EH (cell line): ENCODE data around the gene PCDHGB1.
"Not testable (repeated sequence)": the region's sequence is repeated elsewhere in the genome, so short reads cannot be mapped to it uniquely, and the experiment has no call there.

Experiments
- DNase-seq: peaks from one replicate; pipeline ENCODE4 v3.0.0-alpha.2; 2015; ENCODE audit warnings: low read depth

Gene PCDHGB1

GRCh38 chr5:141349917-141350619 lies at the start of gene PCDHGB1:
Gene PCDHGB1, plus strand, starts transcription at chr5:141350099. Its CDS starts 162 bp downstream, at chr5:141350261.
- peak; percentile 36 for DNase-seq

DNA sequence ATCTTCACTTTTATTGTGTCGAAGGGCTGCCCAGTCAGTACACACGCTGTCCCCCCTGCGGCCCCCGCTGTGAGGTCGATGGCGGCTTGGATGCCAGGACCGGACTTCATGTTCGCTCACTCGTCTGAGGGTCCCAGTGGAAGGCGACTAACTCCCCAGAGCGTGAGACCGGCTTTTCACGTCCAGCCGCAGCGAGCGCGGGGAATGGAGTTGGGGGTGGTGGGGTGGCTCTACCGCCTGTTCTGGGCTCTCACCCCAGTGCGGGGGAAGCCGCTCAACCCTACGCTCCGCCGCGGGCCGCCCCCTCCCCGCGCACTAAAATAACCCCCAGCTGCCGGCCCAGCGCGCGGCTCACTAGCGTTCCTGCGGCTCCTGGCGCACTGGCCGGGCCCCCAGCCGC lies 46.1 kb upstream of the PCDHGB1 start, which contains the start of gene SLC25A2:
Gene SLC25A2 (minus strand): TSS at position 294 of the 400 bp plus-strand sequence. CDS start 184 bp downstream, at position 110.
- DNase-seq, result no peak

DNA sequence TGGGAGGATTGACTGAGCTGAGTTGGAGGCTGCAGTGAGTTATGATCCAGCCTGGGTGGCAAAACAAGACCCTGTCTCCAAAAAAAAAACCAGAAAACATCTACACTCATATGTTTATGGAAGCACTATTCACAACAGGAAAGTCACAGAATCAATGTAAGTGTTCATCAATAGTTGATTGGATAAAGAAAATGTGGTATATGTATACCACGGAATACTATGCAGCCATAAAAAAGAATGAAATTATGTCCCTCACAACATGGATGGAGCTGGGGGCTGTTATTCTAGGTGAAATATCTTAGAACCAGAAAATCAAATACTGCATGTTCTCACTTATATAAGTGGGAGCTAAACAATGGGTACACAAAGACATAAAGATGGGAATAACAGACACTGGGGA lies 43.3 kb upstream of the PCDHGB1 start:
- DNase-seq, result no peak

GRCh38 chr5:141313711-141314110 lies 36.2 kb upstream of the PCDHGB1 start:
- no peak for DNase-seq

- DNase-seq, result not testable (repeated sequence)
These were observed 32.9 kb upstream of the PCDHGB1 start for GRCh38 chr5:141316963-141317362.

GRCh38 chr5:141319202-141319601 lies 30.7 kb upstream of the PCDHGB1 start:
- no peak for DNase-seq

DNA sequence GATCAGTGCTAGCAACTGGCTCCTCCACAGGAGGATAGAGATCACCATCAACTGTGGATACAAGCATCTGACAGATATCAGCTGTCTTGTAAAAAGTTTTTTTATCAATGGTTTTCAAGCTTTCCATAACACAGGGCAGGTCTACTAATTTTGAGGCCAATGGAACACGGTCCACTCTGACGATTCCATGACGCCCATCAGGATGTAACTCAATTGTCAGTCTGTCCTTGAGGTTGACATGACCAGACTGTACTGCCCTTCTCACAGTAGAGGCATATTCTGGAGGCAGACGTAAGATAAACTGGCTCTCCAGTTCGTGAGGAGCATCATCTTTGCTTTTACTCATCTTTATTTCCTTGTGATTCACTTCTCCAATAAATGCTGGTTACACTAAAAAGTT lies 30.2 kb upstream of the PCDHGB1 start:
- DNase-seq, result no peak

GRCh38 chr5:141320225-141321169 lies 29.4 kb upstream of the PCDHGB1 start, which contains the start of gene TAF7:
Gene TAF7, minus strand, starts transcription at chr5:141320784. Its CDS starts 740 bp downstream, at chr5:141320044.
- peak; percentile 92 for DNase-seq

- no peak for DNase-seq
These were observed 27.6 kb upstream of the PCDHGB1 start for GRCh38 chr5:141322261-141322660.

DNA sequence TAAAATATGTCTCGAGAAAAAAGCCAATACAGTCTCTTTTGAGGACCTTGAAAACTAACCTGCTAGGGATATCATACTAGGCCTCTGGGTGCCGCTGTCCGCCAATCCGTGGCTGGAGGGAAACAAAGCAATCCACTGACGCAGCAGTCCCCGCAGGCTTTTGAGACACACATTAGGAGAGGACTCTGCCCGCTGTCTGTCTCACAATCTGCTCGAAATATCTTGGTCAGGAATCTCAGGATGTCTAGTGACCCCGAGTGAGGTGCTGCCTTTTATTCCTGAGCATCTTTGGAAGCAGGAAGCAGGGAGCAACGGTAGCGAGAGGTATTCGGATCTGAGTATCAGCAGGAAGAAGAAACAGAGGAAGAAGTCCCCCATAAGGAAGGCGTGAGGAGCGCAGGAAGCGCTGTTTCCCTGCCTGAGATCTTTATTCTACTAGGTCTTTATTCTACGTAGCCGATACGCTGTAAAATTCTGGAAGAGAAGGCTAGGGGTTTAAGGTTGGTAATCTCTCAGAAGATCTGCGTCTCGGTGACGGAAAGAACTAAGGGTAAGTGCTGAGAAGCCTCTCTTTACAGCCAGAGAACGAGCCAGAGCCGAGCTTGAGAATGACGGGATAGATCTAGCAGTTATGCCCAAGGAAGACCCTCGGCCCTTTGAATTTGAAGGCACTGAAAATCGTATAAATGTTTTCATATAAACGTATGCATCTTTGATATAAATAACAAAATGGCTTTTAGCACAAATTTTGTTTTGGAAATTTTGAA lies 23.6 kb upstream of the PCDHGB1 start:
- DNase-seq, result peak; percentile 76

DNA sequence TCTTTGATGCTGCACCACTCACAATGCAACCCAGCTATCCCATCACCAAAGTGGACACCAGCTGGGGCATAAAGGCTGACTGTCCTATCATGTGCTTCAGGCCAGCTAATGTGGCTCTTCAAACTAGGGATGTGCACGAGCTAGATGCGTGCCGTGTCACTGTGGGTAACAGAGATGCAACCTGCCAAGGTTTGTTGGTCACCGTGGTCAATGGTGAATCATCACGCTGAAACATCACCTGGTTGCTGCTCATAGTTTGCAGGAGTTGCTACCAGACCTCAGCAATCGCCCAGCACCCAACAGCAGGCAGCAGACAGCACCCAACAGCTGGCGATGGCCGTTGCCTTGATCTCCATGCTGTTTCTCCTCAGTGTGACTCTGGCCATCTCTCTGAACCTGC lies 21.7 kb upstream of the PCDHGB1 start:
- no peak for DNase-seq

GRCh38 chr5:141330299-141331080 lies 19.4 kb upstream of the PCDHGB1 start, which contains the start of gene PCDHGA1:
Gene PCDHGA1, plus strand, starts transcription at chr5:141330514.
- peak; percentile 71 for DNase-seq

DNA sequence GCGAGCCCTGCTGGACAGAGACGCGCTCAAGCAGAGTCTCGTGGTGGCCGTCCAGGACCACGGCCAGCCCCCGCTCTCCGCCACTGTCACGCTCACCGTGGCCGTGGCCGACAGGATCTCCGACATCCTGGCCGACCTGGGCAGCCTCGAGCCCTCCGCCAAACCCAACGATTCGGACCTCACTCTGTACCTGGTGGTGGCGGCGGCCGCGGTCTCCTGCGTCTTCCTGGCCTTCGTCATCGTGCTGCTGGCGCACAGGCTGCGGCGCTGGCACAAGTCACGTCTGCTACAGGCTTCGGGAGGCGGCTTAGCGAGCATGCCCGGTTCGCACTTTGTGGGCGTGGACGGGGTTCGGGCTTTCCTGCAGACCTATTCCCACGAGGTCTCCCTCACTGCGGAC lies 17.3 kb upstream of the PCDHGB1 start:
- not testable (repeated sequence) for DNase-seq

DNA sequence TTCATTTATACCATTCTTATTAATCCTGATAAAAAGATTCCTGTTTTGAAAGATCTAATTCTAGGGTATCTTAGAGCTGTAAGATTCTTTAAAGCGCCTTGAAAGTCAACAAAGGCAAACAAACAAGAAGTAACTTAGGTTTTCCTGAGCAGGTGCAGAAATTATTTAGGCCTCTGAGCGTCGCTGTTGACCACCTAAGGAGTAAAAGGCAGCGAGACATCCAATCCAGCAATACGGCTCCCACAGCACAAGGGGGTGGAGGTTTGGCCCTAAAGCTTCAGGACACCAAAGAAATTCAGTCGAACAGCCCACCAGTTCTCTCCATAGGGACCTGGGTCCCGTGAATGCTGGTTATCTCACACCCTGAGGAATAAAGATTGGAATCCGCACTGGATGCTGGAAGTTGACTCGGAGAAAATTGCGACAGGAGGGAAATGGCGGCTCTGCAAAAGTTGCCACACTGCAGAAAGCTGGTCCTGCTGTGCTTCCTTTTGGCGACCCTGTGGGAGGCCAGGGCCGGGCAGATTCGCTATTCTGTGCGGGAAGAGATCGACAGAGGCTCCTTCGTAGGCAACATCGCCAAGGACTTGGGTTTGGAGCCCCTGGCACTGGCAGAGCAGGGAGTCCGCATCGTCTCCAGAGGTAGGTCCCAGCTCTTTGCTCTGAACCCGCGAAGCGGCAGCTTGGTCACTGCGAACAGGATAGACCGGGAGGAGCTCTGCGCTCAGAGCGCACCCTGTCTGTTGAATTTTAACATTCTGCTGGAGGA lies 11.2 kb upstream of the PCDHGB1 start, which contains the start of gene PCDHGA2:
Gene PCDHGA2 (plus strand): TSS at position 223 of the 769 bp plus-strand sequence.
- DNase-seq, result peak; percentile 73

DNA sequence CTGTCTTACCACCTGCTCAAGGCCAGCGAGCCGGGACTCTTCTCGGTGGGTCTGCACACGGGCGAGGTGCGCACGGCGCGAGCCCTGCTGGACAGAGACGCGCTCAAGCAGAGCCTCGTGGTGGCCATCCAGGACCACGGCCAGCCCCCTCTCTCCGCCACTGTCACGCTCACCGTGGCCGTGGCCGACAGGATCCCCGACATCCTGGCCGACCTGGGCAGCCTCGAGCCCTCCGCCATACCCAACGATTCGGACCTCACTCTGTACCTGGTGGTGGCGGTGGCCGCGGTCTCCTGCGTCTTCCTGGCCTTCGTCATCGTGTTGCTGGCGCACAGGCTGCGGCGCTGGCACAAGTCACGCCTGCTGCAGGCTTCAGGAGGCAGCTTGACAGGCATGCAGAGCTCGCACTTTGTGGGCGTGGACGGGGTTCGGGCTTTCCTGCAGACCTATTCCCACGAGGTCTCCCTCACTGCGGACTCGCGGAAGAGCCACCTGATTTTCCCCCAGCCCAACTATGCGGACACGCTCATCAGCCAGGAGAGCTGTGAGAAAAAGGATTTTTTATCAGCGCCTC lies 9.0 kb upstream of the PCDHGB1 start:
- DNase-seq, result not testable (repeated sequence)

GRCh38 chr5:141342773-141343172 lies 7.1 kb upstream of the PCDHGB1 start:
- no peak for DNase-seq

DNA sequence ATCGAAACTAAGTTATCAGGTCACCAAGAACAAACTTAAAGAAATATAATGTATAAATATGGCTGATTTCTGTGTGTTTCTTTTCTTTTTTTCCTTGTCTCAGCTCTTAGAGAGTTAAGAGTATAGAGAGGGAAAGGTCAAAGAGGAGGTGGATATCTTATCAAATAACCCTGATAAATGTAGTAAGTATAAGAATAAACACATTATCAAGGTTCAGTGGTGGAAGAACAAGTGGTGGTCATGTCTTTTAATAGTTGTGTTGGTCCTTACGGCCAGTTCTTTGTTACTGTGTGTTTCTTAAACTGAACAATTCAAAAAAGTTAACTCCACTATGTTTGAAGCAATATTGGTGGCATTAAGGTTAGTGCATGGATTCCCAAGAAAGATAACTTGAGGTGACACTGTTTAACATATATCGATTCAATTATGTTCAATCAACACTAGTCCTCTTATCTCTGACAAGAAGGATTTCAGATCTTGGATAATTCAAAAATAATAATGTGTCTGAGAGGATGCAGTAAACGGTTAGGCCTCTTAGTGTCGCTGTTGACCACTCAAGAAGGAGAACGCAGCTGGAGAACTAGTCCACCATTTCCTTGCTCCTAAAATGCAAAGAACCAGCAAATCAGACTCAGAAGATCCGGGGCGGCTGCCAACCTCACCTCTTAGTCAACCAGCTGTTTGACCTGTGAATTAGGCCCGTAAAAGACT lies 6.5 kb upstream of the PCDHGB1 start, which contains the start of gene PCDHGA3:
Gene PCDHGA3 (plus strand): TSS at position 588 of the 711 bp plus-strand sequence. CDS start 205 bp downstream, outside the sequence.
- peak; percentile 62 for DNase-seq

- DNase-seq, result no peak
These were observed 5.9 kb upstream of the PCDHGB1 start for GRCh38 chr5:141343953-141344463.

DNA sequence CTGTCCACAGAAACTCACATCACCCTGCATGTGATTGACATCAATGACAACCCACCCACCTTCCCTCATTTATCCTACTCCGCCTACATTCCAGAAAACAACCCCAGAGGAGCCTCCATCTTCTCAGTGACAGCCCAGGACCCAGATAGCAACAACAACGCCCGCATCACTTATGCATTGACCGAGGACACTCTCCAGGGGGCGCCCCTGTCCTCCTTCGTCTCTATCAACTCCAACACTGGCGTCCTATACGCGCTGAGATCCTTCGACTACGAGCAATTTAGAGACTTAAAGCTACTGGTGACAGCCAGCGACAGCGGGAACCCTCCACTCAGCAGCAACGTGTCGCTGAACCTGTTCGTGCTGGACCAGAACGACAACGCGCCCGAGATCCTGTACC lies 4.6 kb upstream of the PCDHGB1 start:
- DNase-seq, result no peak
